Activated T-helper 2 cell treated with anti-CD3 and anti-CD28 coated beads, Interferon-gamma antibody, Interleukin-2, Interleukin-4, amounts not matched to agents 10 μg/mL and 5 μg/mL and 100 μg/mL, durations not matched to agents 14 hours and 24 hours and 36 hours (primary cell): ENCODE results near the gene REELD1. TPM values are rescaled to one million over a fixed set of nuclear protein-coding genes. Genes with fewer than 3 reads are reported as not detected.

Experiments used
- DNase-seq: peaks from one replicate; pipeline ENCODE4 v3.0.0; 2021; ENCODE audit warnings: low spot score
- H3K27ac Mint-ChIP-seq: one replicate; pipeline ENCODE4 v1.8.0; 2021; ENCODE audit warnings: mixed read lengths
- H3K27me3 Mint-ChIP-seq: one replicate; pipeline ENCODE4 v1.8.0; 2021; ENCODE audit warnings: low read depth, mixed read lengths
- H3K36me3 Mint-ChIP-seq: one replicate; pipeline ENCODE4 v1.8.0; 2021; ENCODE audit warnings: low read depth, mixed read lengths
- H3K4me1 Mint-ChIP-seq: one replicate; pipeline ENCODE4 v1.8.0; 2021; ENCODE audit warnings: low read depth, mixed read lengths
- H3K4me3 Mint-ChIP-seq: one replicate; pipeline ENCODE4 v1.8.0; 2021; ENCODE audit warnings: low read depth, mild to moderate bottlenecking, moderate library complexity, mixed read lengths
- H3K9me3 Mint-ChIP-seq: one replicate; pipeline ENCODE4 v1.8.0; 2021; ENCODE audit warnings: mixed read lengths
- intact Hi-C: fragments of 100-400 bp; cut with micrococcal nuclease; formaldehyde crosslinking; loops from one replicate; pipeline ENCODE4 v1.15.1; 2023
- total RNA-seq: library from RNA; stranded (reverse); gene quantifications from 2 replicates; pipeline ENCODE4 v1.2.3, GENCODE V29; 2022

Gene REELD1
- total RNA-seq, 1 donor from 2014 or later: not detected

DNA sequence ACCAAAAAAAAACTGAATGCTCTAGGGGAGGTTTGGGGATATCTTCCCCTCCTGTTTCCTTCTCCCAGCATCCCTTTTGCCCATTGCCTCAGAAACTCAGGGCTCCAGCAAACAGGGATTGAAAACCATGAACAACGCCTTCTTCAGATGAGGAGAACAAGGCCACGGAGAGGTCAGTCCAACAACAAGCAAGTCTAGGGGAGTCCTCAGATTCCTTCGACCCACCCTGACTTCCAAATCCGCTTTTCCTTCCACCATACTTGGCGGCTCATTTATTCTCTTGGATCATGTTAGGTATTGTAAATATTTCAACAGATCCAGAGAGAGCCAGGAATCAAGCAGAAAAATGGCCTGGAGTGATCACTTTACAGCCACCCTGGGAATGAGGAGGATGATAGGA lies 21.9 kb downstream of the REELD1 start:
- no peaks in the 10 kb centered on the region for H3K9me3 Mint-ChIP-seq
- intact Hi-C loops: no loop called here
- no peaks in the 10 kb centered on the region for H3K27me3 Mint-ChIP-seq
- no peak overlapping the region for H3K27ac Mint-ChIP-seq
- no peaks in the 10 kb centered on the region for H3K36me3 Mint-ChIP-seq
- no peak overlapping the region for H3K4me3 Mint-ChIP-seq
- no peaks in the 10 kb centered on the region for H3K4me1 Mint-ChIP-seq
- no peak for DNase-seq

DNA sequence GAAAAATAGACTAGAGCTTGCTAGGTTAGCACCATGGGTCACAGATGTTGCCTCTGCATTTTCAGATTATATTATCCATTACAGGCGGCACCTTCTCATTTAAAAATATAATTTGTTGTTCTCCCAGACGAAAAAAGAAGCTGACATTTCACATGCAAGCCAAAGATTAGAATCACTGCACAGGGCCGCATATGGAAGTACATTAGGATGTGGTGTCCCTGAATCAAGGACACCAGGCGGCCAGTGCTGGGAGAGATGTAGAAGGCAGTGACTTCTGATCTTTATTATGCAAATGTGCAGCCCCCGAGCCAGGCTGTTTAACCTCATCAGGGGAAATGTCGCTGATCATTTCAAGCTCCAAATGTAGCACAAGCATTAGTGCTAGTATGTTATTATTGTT lies 22.8 kb downstream of the REELD1 start:
- Mint-ChIP-seq H3K27me3 (peaks cover 2% of the 10 kb centered on the region), H3K4me3 (no peak overlapping the region), H3K36me3 (no peaks in the 10 kb centered on the region), H3K9me3 (no peaks in the 10 kb centered on the region), H3K4me1 (peaks cover 7% of the 10 kb centered on the region), H3K27ac (no peak overlapping the region)
- no peak for DNase-seq
- intact Hi-C loops: no loop called here

DNA sequence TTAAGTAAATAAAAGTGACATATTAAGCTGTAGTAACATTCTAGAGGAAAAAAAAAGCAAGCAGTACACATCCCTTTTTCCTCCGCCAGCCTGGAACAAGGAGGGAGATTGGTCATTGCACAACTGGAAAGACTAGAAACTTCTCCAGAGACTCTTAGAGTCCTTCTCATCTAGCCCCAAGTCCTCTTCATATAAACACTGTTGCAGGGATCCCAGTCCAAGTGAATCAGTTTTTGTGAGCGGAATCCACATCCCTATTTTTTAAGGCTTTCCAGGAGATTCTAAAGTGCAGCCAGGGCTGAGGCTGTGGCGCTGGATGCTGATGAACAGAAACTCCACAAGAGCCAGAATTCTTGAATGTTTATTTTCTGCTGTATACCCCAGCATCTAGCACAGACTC lies 23.8 kb downstream of the REELD1 start:
- Mint-ChIP-seq H3K9me3 (no peaks in the 10 kb centered on the region), H3K27ac (no peak overlapping the region), H3K4me1 (peaks cover 14% of the 10 kb centered on the region), H3K27me3 (peaks cover 2% of the 10 kb centered on the region), H3K36me3 (no peaks in the 10 kb centered on the region), H3K4me3 (no peak overlapping the region)
- intact Hi-C loops: no loop called here
- no peak for DNase-seq

DNA sequence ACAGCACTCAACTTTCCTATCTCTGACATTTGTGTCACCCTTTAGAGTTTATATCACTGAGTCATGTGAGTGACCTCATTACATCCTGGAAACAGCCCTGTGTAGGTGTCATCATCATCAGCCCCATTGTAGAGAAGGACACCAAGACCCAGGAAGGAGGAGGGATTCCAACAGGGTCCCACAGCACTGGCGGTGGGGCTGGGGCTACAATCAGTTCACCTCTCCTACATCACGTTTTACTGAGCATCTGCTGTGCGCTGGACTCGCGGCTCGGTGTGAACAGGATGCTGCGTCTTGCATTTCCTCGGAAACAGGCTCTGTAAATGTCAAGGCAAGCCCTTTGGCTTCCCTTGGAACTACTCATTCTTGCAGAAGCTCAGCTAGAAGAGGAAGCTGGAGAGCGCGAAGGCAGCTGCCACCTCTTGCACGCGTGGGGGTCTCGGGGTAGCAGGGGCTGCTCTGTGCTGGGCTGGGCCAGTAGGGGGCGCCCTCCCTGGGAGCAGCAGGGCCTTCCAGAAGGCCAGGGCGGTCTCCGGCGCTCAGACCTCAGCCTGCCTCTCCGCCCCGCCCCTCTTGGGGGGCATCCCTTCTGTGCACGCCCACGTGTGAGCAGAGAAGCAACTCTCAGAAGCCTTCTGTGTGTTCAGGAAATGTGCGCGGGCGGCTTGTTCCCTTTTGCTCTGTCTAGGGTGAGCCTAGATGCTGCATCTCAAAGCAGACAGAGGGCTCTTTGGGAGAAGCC lies 29.0 kb downstream of the REELD1 start:
- intact Hi-C loops: loop anchor here (1.0 to 2.0 kb wide), 9 partner anchors 30 to 853 kb away; partner anchors contain the start of genes LSM6, SLC10A7 and ZNF827
- peak overlapping the region; percentile 96 for H3K27ac Mint-ChIP-seq
- peak; percentile 15 for DNase-seq
- peaks cover 54% of the 10 kb centered on the region for H3K4me1 Mint-ChIP-seq
- no peaks in the 10 kb centered on the region for H3K36me3 Mint-ChIP-seq
- no peaks in the 10 kb centered on the region for H3K9me3 Mint-ChIP-seq
- peak overlapping the region; percentile 71 for H3K4me3 Mint-ChIP-seq
- H3K27me3 Mint-ChIP-seq: peaks cover 2% of the 10 kb centered on the region

DNA sequence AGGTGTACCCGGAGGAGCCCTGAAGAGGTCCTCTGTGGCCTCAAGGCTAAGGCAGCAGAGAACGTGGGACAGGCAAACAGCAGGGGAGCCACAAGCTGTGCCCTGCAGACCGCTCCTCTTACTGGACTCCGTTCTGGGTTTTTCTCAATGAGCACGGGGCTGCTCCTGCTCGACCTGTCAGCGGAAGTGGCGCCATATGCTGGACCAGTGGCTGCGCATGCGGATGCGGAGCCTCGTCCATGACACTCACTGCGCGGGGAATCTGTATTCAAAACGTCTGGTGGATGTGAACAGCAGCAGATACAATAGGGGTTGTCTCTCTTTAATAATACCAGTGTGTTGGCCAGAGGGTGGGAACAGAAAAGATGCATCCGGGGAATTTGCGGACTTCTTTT lies 29.5 kb downstream of the REELD1 start:
- no peak for DNase-seq
- no peaks in the 10 kb centered on the region for H3K36me3 Mint-ChIP-seq
- H3K27ac Mint-ChIP-seq: peak overlapping the region; percentile 96
- peaks cover 2% of the 10 kb centered on the region for H3K27me3 Mint-ChIP-seq
- H3K9me3 Mint-ChIP-seq: no peaks in the 10 kb centered on the region
- H3K4me3 Mint-ChIP-seq: peak overlapping the region; percentile 71
- H3K4me1 Mint-ChIP-seq: peaks cover 54% of the 10 kb centered on the region
- intact Hi-C loops: loop anchor here (1.0 to 2.0 kb wide), 9 partner anchors 29 to 853 kb away; partner anchors contain the start of genes LSM6, SLC10A7 and ZNF827

DNA sequence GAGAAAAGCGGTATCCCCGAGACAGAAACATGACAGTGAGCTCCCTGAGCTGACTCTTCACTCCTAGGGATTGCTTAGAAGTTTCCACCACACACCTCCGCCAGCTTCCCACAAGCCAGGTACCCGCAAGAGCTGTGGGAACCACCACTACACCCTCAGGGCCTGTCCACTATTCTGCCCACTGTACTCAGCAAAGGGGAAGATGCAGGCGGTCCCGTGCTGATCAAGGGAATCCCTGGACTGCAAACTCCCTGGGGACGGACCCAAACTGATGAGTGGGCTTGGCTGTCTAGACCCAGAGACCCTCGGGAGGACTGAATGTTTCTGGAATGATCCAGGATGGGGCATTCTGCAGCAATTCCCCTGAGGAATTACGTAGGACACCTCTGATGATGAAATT lies 30.2 kb downstream of the REELD1 start:
- DNase-seq: no peak
- Mint-ChIP-seq H3K27me3 (peaks cover 2% of the 10 kb centered on the region), H3K4me3 (peak overlapping the region; percentile 71), H3K9me3 (no peaks in the 10 kb centered on the region), H3K36me3 (no peaks in the 10 kb centered on the region), H3K4me1 (peaks cover 54% of the 10 kb centered on the region), H3K27ac (peak overlapping the region; percentile 96)
- intact Hi-C loops: no loop called here

DNA sequence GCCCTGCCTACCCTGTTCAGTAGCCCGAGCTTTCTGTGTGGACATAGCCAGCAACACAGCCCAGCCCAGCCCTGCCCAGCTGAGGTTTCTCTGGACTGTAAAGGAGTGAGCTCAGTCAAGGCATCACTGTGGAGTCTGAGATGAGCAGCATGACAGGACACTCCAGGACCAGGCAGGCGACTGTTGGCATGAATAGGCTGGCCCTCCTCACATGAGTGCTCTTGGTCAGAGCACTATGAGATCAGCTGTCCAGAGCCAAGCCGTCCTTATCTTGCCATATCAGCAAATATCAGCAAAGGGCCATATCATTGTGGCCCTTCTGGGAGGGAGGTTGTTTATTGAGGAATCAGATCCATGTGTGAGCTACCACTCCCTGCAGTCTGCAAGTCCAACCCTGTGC lies 30.9 kb downstream of the REELD1 start:
- peak overlapping the region; percentile 80 for H3K27ac Mint-ChIP-seq

DNA sequence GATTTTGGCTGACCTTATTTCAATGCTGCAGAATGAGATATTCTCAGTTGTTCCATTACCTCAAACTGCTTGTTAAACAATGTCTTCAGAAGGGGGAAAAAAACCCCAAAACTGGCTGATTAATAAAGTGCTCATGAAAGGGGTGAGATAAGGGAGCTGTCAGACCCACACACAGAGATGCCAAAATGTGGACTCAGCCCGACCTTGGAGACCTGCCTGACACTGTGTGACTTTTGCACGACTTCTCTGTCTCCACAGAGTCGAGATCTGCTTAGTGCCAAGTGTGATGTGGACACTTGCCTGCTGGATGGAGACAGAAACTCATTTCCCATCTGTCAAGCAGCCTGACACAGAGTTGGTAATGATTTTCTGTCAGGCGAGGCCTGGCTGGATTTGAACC lies 31.5 kb downstream of the REELD1 start:
- Mint-ChIP-seq H3K4me1 (peaks cover 54% of the 10 kb centered on the region), H3K27ac (peak overlapping the region; percentile 80), H3K27me3 (peaks cover 2% of the 10 kb centered on the region), H3K9me3 (no peaks in the 10 kb centered on the region), H3K36me3 (no peaks in the 10 kb centered on the region), H3K4me3 (peak overlapping the region; percentile 18)
- DNase-seq: no peak
- intact Hi-C loops: no loop called here

More for the DNA sequence above, 30.9 kb downstream of the REELD1 start:
- H3K27me3 Mint-ChIP-seq: peaks cover 2% of the 10 kb centered on the region
- intact Hi-C loops: no loop called here
- H3K36me3 Mint-ChIP-seq: no peaks in the 10 kb centered on the region
- DNase-seq: no peak
- peaks cover 54% of the 10 kb centered on the region for H3K4me1 Mint-ChIP-seq
- H3K9me3 Mint-ChIP-seq: no peaks in the 10 kb centered on the region
- no peak overlapping the region for H3K4me3 Mint-ChIP-seq

DNA sequence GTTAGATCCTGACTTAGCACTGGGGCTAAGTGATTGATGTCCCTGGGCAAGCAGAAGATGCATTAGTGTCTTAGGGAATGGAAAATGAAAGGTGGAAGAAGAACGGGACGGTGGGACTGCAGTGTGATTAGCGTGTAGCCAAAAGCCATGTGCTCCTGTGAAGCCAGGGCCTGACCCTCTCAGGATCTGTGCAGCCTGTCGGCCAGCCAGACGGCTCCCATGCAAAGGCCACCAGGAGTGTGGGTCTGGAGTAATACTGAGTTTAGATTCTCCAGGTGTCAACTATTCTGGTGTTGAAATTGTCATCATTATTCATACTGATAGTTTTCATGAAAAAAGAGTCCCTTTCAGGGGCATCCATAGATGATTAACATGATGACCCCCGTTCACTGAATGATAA lies 32.0 kb downstream of the REELD1 start:
- Mint-ChIP-seq H3K9me3 (no peaks in the 10 kb centered on the region), H3K4me3 (no peak overlapping the region), H3K27me3 (peaks cover 2% of the 10 kb centered on the region), H3K27ac (peak overlapping the region; percentile 80), H3K36me3 (no peaks in the 10 kb centered on the region), H3K4me1 (peaks cover 54% of the 10 kb centered on the region)
- intact Hi-C loops: no loop called here
- no peak for DNase-seq

DNA sequence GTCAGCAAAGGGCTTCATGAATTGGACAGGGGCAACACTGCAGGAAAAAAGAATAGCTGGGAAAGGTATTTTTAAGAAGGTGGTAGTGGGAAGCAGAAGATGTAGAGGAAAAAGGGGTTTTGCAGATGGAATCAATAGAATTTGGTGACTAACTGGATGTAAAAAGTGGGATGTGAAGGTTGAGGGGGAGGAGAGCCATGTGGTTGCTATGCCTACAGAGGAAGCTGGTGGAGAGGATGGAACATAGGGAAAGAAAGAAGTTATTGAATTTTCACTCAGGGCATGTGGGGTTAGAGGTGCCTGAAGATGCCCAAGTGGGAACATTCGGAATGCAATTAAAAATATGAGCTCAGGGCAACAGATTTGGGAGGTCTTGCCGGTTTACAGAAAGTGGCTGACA lies 33.0 kb downstream of the REELD1 start:
- H3K4me1 Mint-ChIP-seq: peaks cover 45% of the 10 kb centered on the region
- no peaks in the 10 kb centered on the region for H3K36me3 Mint-ChIP-seq
- intact Hi-C loops: no loop called here
- no peak for DNase-seq
- H3K27ac Mint-ChIP-seq: no peak overlapping the region
- no peaks in the 10 kb centered on the region for H3K9me3 Mint-ChIP-seq
- H3K4me3 Mint-ChIP-seq: no peak overlapping the region
- H3K27me3 Mint-ChIP-seq: no peaks in the 10 kb centered on the region

DNA sequence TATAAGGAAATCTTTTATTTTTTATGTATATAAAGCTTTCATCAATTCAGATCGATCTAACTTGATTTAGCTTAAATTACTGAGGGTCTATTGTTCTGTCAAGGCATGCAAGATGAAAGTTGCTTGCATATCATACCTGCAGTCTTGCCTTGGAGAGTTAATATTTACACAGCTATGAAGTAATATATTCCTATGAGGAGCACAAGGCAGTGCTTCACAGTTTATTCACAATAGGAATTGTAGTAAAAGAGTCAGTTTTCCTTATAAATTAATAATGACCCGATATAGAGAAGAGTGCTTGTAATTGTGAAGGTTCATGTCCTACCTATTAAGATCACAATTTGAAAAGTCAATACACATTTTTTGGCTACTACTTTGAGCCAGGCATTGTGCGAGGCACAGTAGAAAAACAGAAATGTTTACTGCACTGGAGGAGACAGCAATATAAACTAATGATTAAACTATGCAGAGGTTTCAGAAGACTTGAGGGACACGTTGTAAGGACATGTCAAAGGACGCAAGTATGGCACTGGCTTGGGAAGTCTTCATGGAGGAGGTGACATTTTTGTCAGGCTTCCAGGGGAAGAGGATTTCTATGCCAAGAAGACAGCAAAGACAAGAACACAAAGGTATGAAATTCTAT lies 38.8 kb downstream of the REELD1 start:
- H3K4me3 Mint-ChIP-seq: no peak overlapping the region
- H3K4me1 Mint-ChIP-seq: no peaks in the 10 kb centered on the region
- intact Hi-C loops: no loop called here
- no peaks in the 10 kb centered on the region for H3K36me3 Mint-ChIP-seq
- no peaks in the 10 kb centered on the region for H3K27me3 Mint-ChIP-seq
- no peaks in the 10 kb centered on the region for H3K9me3 Mint-ChIP-seq
- no peak for DNase-seq
- H3K27ac Mint-ChIP-seq: no peak overlapping the region

DNA sequence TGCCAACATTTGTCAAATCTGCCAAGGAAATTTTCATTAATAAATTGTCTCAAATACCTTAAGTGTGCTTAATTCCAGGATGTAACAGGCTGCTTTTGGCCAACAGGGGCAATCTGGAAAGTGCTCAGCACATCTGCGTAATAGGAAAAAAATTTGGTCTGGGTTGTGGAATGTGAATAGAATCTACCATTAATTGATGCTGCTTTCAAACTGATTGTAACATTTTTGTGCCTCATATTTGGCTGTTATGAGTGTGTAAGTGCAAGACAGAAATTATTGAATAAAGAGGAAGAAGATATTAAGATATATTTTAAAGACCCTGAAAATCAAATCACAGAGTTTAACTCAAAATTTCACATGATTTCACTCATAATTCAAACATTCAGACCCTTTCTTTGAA lies 41.1 kb downstream of the REELD1 start:
- DNase-seq: no peak
- Mint-ChIP-seq H3K27me3 (no peaks in the 10 kb centered on the region), H3K4me3 (no peak overlapping the region), H3K9me3 (no peaks in the 10 kb centered on the region), H3K27ac (no peak overlapping the region), H3K36me3 (peaks cover 8% of the 10 kb centered on the region), H3K4me1 (no peaks in the 10 kb centered on the region)
- intact Hi-C loops: no loop called here

DNA sequence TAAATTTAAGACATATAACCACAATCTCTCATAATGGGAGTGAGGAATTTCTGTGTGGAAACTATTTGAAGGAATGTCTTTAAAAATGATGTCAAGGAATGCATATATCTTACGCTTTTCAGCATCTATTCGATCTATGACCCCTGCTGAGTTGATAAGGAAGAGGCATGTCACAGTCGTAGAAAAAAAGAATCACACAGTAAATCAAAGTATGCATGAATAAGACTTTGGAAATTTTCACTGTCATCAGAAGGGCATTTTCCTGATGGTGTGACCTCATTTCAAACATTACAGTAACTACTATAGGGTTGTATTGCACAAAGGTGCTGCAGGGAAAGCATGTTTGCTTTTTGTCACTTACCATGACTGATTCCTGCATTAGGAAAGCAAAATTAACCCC lies 41.5 kb downstream of the REELD1 start:
- intact Hi-C loops: no loop called here
- no peaks in the 10 kb centered on the region for H3K4me1 Mint-ChIP-seq
- no peaks in the 10 kb centered on the region for H3K9me3 Mint-ChIP-seq
- no peak overlapping the region for H3K27ac Mint-ChIP-seq
- no peaks in the 10 kb centered on the region for H3K27me3 Mint-ChIP-seq
- peaks cover 8% of the 10 kb centered on the region for H3K36me3 Mint-ChIP-seq
- no peak for DNase-seq
- no peak overlapping the region for H3K4me3 Mint-ChIP-seq
